Caco-2 (cell line): ENCODE data around the gene AOPEP. TPM values are rescaled to one million over a fixed set of nuclear protein-coding genes. Genes with fewer than 3 reads are reported as not detected.

ENCODE experiments used
- BruUV-seq: library from RNA; stranded (reverse); fragments of 400-500 nt; replicated peaks from 2 replicates; lab custom pipeline; 2021; lab: Mats Ljungman, UMichigan
- CTCF ChIA-PET: fragments of 300-600 bp; sonication (Branson Sonifier 250); formaldehyde crosslinking; loops from one replicate; lab custom pipeline; 2022; ENCODE audit warnings: antibody characterized with exemption; lab: Charles Lee
- POLR2A ChIA-PET: fragments of 300-600 bp; sonication (Branson Sonifier 250); formaldehyde crosslinking; loops from one replicate; lab custom pipeline; 2022; ENCODE audit warnings: antibody characterized with exemption; lab: Charles Lee
- DNase-seq, 2 experiments: peaks; one replicate each; pipeline versions ENCODE4 v3.0.0 to v3.0.0-alpha.2; 2020 to 2022
- H3K27me3 ChIP-seq: replicated peaks from 2 replicates; pipeline ENCODE4 v1.6.0; 2011; ENCODE audit warnings: low read length; ENCODE audit not compliant: control insufficient read depth, insufficient read depth
- H3K36me3 ChIP-seq: 2 replicates; pipeline ENCODE4 v1.5.1; 2011; ENCODE audit warnings: low read length; ENCODE audit not compliant: control insufficient read depth, insufficient read depth
- H3K4me1 ChIP-seq: fragments of 250-450 bp; sonication (Bioruptor Pico); 2 replicates; pipeline ENCODE4 v1.5.1; 2020; ENCODE audit warnings: mild to moderate bottlenecking
- H3K4me3 ChIP-seq: 2 replicates; pipeline ENCODE4 v1.5.1; 2011; ENCODE audit warnings: low read depth, mild to moderate bottlenecking, control low read depth, low read length
- H3K9me3 ChIP-seq: fragments of 250-450 bp; sonication (Bioruptor Pico); 2 replicates; pipeline ENCODE4 v1.5.1; 2020; ENCODE audit warnings: mild to moderate bottlenecking, moderate library complexity
- H3K27ac Mint-ChIP-seq: one replicate; pipeline ENCODE4 v1.8.0; 2022; ENCODE audit warnings: mixed read lengths; ENCODE audit not compliant: unreplicated experiment
- H3K27me3 Mint-ChIP-seq: one replicate; pipeline ENCODE4 v1.8.0; 2022; ENCODE audit warnings: mixed read lengths; ENCODE audit not compliant: insufficient read depth, unreplicated experiment
- H3K36me3 Mint-ChIP-seq: one replicate; pipeline ENCODE4 v1.8.0; 2022; ENCODE audit warnings: mild to moderate bottlenecking, mixed read lengths; ENCODE audit not compliant: insufficient read depth, unreplicated experiment
- H3K4me1 Mint-ChIP-seq: one replicate; pipeline ENCODE4 v1.8.0; 2022; ENCODE audit warnings: low read depth, mixed read lengths; ENCODE audit not compliant: unreplicated experiment
- H3K4me3 Mint-ChIP-seq: one replicate; pipeline ENCODE4 v1.8.0; 2022; ENCODE audit warnings: mild to moderate bottlenecking, moderate library complexity, mixed read lengths; ENCODE audit not compliant: unreplicated experiment
- H3K9me3 Mint-ChIP-seq: one replicate; pipeline ENCODE4 v1.8.0; 2022; ENCODE audit warnings: mixed read lengths; ENCODE audit not compliant: unreplicated experiment
- intact Hi-C: fragments of 100-400 bp; cut with micrococcal nuclease; formaldehyde crosslinking; loops from one replicate; pipeline ENCODE4 v1.10.0; 2022; ENCODE audit not compliant: unreplicated experiment
- total RNA-seq: library from RNA; stranded (reverse); gene quantifications from 2 replicates; pipeline ENCODE4 v1.2.3, GENCODE V29; 2022
- TF ChIP-seq, protein P1 (sequence below), 2 experiments: fragments of 200-600 bp in 1 of 2; IDR thresholded peaks; 1 replicate in 1 of 2; 2 replicates in 1 of 2; pipeline versions ENCODE4 v1.5.1 to v1.8.0; 2011 to 2022; ENCODE audit warnings: antibody characterized with exemption in 1 of 2, control low read depth in 1 of 2, inconsistent platforms in 1 of 2, low read depth in 1 of 2, low read length in 1 of 2, mild to moderate bottlenecking in 1 of 2, moderate library complexity in 1 of 2; ENCODE audit not compliant: insufficient read depth in 1 of 2, severe bottlenecking in 1 of 2, unreplicated experiment in 1 of 2

The AOPEP gene
- total RNA-seq, 1 experiment from 2014 or later, result 63.3 TPM

GRCh38 chr9:94700445-94700844 lies 26.1 kb upstream of the AOPEP start:
- Histone ChIP-seq H3K27me3 (no peaks in the 10 kb centered on the region), H3K36me3 (no peaks in the 10 kb centered on the region), H3K9me3 (no peaks in the 10 kb centered on the region), H3K4me1 (peaks cover 68% of the 10 kb centered on the region), H3K4me3 (no peak overlapping the region)
- Mint-ChIP-seq H3K36me3 (peaks cover 10% of the 10 kb centered on the region), H3K4me3 (peak overlapping the region; percentile 54), H3K27me3 (no peaks in the 10 kb centered on the region), H3K4me1 (peaks cover 43% of the 10 kb centered on the region), H3K27ac (peak overlapping the region; percentile 85), H3K9me3 (peaks cover 10% of the 10 kb centered on the region)
- DNase-seq, result peak in 1 of 2 experiments; percentile 52
- TF ChIP-seq, protein P1, sequence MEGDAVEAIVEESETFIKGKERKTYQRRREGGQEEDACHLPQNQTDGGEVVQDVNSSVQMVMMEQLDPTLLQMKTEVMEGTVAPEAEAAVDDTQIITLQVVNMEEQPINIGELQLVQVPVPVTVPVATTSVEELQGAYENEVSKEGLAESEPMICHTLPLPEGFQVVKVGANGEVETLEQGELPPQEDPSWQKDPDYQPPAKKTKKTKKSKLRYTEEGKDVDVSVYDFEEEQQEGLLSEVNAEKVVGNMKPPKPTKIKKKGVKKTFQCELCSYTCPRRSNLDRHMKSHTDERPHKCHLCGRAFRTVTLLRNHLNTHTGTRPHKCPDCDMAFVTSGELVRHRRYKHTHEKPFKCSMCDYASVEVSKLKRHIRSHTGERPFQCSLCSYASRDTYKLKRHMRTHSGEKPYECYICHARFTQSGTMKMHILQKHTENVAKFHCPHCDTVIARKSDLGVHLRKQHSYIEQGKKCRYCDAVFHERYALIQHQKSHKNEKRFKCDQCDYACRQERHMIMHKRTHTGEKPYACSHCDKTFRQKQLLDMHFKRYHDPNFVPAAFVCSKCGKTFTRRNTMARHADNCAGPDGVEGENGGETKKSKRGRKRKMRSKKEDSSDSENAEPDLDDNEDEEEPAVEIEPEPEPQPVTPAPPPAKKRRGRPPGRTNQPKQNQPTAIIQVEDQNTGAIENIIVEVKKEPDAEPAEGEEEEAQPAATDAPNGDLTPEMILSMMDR (IDR thresholded peaks at IDR 0.05; ENCODE audit: insufficient read depth in 1 of 2, low read depth in 1 of 2, low read length in 1 of 2, severe bottlenecking in 1 of 2, unreplicated experiment in 1 of 2), result no peak
- BruUV-seq, result no TSS peak
- ChIA-PET POLR2A (interaction anchor here (0.6 to 0.9 kb wide), 2 partner anchors 26 to 146 kb away, joined by 4 to 7 read pairs; partner anchors contain the start of gene PCAT7), CTCF (interaction anchor here (0.6 kb wide), 1 partner anchor 19 kb away, joined by 4 read pairs; no protein-coding TSS in a partner anchor)
- intact Hi-C loops, result loop anchor here (1.0 kb wide), 1 partner anchor 8 kb away; no protein-coding TSS in a partner anchor

GRCh38 chr9:94703488-94704140 lies 22.9 kb upstream of the AOPEP start:
- POLR2A ChIA-PET, result interaction anchor here (0.7 to 1.5 kb wide), 2 partner anchors 10 to 18 kb away, joined by 4 read pairs; no protein-coding TSS in a partner anchor
- no peaks in the 10 kb centered on the region for H3K27me3 ChIP-seq
- no peak overlapping the region for H3K4me3 ChIP-seq
- no peaks in the 10 kb centered on the region for H3K27me3 Mint-ChIP-seq
- peak overlapping the region; percentile 10 for H3K4me3 Mint-ChIP-seq
- H3K4me1 Mint-ChIP-seq, result peaks cover 32% of the 10 kb centered on the region
- peaks cover 10% of the 10 kb centered on the region for H3K36me3 Mint-ChIP-seq
- peaks cover 56% of the 10 kb centered on the region for H3K4me1 ChIP-seq
- DNase-seq, result peak; percentile 57 to 63
- no peaks in the 10 kb centered on the region for H3K36me3 ChIP-seq
- peak overlapping the region; percentile 27 for H3K27ac Mint-ChIP-seq
- no TSS peak for BruUV-seq
- peaks cover 6% of the 10 kb centered on the region for H3K9me3 Mint-ChIP-seq
- no peaks in the 10 kb centered on the region for H3K9me3 ChIP-seq
- CTCF ChIA-PET, result interaction anchor here (0.7 kb wide), 2 partner anchors 11 to 23 kb away, joined by 3 to 7 read pairs; no protein-coding TSS in a partner anchor
- intact Hi-C loops, result loop anchor here (1.0 kb wide), 1 partner anchor 23 kb away; the partner anchor contains the start of gene AOPEP
- TF ChIP-seq, protein P1 (IDR thresholded peaks at IDR 0.05; ENCODE audit: insufficient read depth in 1 of 2, low read depth in 1 of 2, low read length in 1 of 2, severe bottlenecking in 1 of 2, unreplicated experiment in 1 of 2), result no peak

DNA sequence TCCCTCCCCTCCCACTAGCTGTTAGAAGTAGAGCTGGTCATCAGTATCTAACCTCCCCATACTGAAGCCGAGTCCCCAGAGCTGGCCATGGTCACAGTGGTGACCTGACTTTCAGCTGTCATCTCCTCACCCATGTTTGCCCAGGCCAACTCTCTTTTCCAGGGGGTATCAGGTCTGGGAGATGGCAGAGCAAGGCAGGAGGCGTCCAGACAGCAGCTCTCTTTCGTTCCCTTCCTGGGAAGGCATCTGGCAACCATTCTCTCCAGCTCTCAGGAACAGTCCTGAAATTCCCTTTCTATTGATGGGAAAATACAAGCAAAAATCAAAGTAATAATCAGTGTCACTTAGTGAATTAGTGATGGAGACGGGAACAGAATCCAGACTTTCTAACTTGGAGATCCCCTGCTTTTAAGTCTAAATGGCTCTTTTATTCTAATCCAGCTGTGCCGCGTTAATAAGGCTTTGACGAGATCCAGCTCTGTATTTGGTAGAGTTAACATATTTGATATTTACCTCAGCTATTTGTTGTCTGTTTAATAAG lies 21.3 kb upstream of the AOPEP start:
- ChIA-PET CTCF (no interaction called here), POLR2A (no interaction called here)
- intact Hi-C loops, result no loop called here
- BruUV-seq, result no TSS peak
- TF ChIP-seq, protein P1 (IDR thresholded peaks at IDR 0.05; ENCODE audit: insufficient read depth in 1 of 2, low read depth in 1 of 2, low read length in 1 of 2, severe bottlenecking in 1 of 2, unreplicated experiment in 1 of 2), result no peak
- H3K4me3 ChIP-seq, result no peak overlapping the region
- H3K9me3 Mint-ChIP-seq, result no peaks in the 10 kb centered on the region
- peaks cover 19% of the 10 kb centered on the region for H3K4me1 Mint-ChIP-seq
- no peaks in the 10 kb centered on the region for H3K9me3 ChIP-seq
- no peak for DNase-seq
- no peaks in the 10 kb centered on the region for H3K36me3 ChIP-seq
- H3K36me3 Mint-ChIP-seq, result peaks cover 4% of the 10 kb centered on the region
- H3K27me3 Mint-ChIP-seq, result no peaks in the 10 kb centered on the region
- no peak overlapping the region for H3K27ac Mint-ChIP-seq
- H3K27me3 ChIP-seq, result no peaks in the 10 kb centered on the region
- peaks cover 42% of the 10 kb centered on the region for H3K4me1 ChIP-seq
- H3K4me3 Mint-ChIP-seq, result no peak overlapping the region
